ENCODE data around the gene GPC5. TPM values are rescaled to one million over a fixed set of nuclear protein-coding genes. Genes with fewer than 3 reads are reported as not detected.

GPC5 gene
- total and polyA plus RNA-seq, 4 donors, result 0.51 to 22.4 (median 2.0) TPM

GRCh38 chr13:92221916-92222315 lies 823.5 kb downstream of the GPC5 start (continued):
- TF ChIP-seq REST (IDR thresholded peaks at IDR 0.05), result no peak
- no peak for TF ChIP-seq EGR1 (IDR thresholded peaks at IDR 0.05; ENCODE audit: low read depth in 2 of 2)
- TF ChIP-seq SP1 (IDR thresholded peaks at IDR 0.05), result no peak

GRCh38 chr13:92224052-92224821 lies 825.8 kb downstream of the GPC5 start:
- Histone ChIP-seq H3K4me1 (ENCODE audit: control insufficient read depth in 4 of 4, insufficient read depth in 4 of 4, low read length in 3 of 4) (no peaks in the 10 kb centered on the region), H3K9me3 (ENCODE audit: control insufficient read depth in 4 of 4, low read length in 3 of 4) (peaks cover 0 to 1% (median 0%) of the 10 kb centered on the region in 4 donors), H3K27ac (ENCODE audit: low read depth in 1 of 2, low read length in 2 of 2) (no peak overlapping the region), H3K4me3 (ENCODE audit: low read depth in 1 of 3, low read length in 3 of 3) (no peak overlapping the region), H3K36me3 (ENCODE audit: control insufficient read depth in 4 of 4, insufficient read depth in 3 of 4, low read depth in 1 of 4, low read length in 3 of 4) (no peaks in the 10 kb centered on the region), H3K27me3 (ENCODE audit: control insufficient read depth in 4 of 4, insufficient read depth in 4 of 4, low read length in 3 of 4) (no peaks in the 10 kb centered on the region), H3K9ac (ENCODE audit: low read depth in 1 of 2, low read length in 2 of 2) (no peak overlapping the region)
- no peak for DNase-seq (ENCODE audit: low spot score)
- WGBS, result 65% methylated on average over 5 of the region's 5 CpGs
- no peak for TF ChIP-seq TAF1 (conservative IDR thresholded peaks at IDR 0.05)
- TF ChIP-seq ZBTB33 (IDR thresholded peaks at IDR 0.05), result no peak
- no peak for TF ChIP-seq YY1 (IDR thresholded peaks at IDR 0.05)
- no peak for TF ChIP-seq RXRA (IDR thresholded peaks at IDR 0.05)
- TF ChIP-seq FOXA2 (IDR thresholded peaks at IDR 0.05), result no peak
- TF ChIP-seq MAX (IDR thresholded peaks at IDR 0.05), result no peak
- TF ChIP-seq NR2F2 (IDR thresholded peaks at IDR 0.05), result no peak

- H3K9ac ChIP-seq (ENCODE audit: low read depth in 1 of 2, low read length in 2 of 2), result no peak overlapping the region
- H3K9me3 ChIP-seq (ENCODE audit: control insufficient read depth in 4 of 4, low read length in 3 of 4), result peaks cover 0 to 1% (median 0%) of the 10 kb centered on the region in 4 donors
- no peaks in the 10 kb centered on the region for H3K4me1 ChIP-seq (ENCODE audit: control insufficient read depth in 4 of 4, insufficient read depth in 4 of 4, low read length in 3 of 4)
- H3K36me3 ChIP-seq (ENCODE audit: control insufficient read depth in 4 of 4, insufficient read depth in 3 of 4, low read depth in 1 of 4, low read length in 3 of 4), result no peaks in the 10 kb centered on the region
- DNase-seq (ENCODE audit: low spot score), result no peak
- H3K27ac ChIP-seq (ENCODE audit: low read depth in 1 of 2, low read length in 2 of 2), result no peak overlapping the region
- H3K27me3 ChIP-seq (ENCODE audit: control insufficient read depth in 4 of 4, insufficient read depth in 4 of 4, low read length in 3 of 4), result no peaks in the 10 kb centered on the region
- H3K4me3 ChIP-seq (ENCODE audit: low read depth in 1 of 3, low read length in 3 of 3), result no peak overlapping the region
- TF ChIP-seq SP1 (IDR thresholded peaks at IDR 0.05), result no peak
- TF ChIP-seq RXRA (IDR thresholded peaks at IDR 0.05), result no peak
- TF ChIP-seq EGR1 (IDR thresholded peaks at IDR 0.05; ENCODE audit: low read depth in 2 of 2), result no peak
- TF ChIP-seq NR2F2 (IDR thresholded peaks at IDR 0.05), result no peak
- no peak for TF ChIP-seq YY1 (IDR thresholded peaks at IDR 0.05)
- TF ChIP-seq REST (IDR thresholded peaks at IDR 0.05), result no peak
- no peak for TF ChIP-seq FOXA2 (IDR thresholded peaks at IDR 0.05)
- TF ChIP-seq HNF4G (IDR thresholded peaks at IDR 0.05), result no peak
- TF ChIP-seq CTCF (IDR thresholded peaks at IDR 0.05; ENCODE audit: low read depth, low read length, missing input control), result no peak
- no peak for TF ChIP-seq ZBTB33 (IDR thresholded peaks at IDR 0.05)
- TF ChIP-seq TAF1 (conservative IDR thresholded peaks at IDR 0.05), result no peak
- no peak for TF ChIP-seq FOXA1 (IDR thresholded peaks at IDR 0.05)
- TF ChIP-seq JUND (IDR thresholded peaks at IDR 0.05), result no peak
- TF ChIP-seq GABPA (IDR thresholded peaks at IDR 0.05 in 1 of 2, conservative IDR thresholded peaks at IDR 0.05 in 1 of 2), result no peak
Observed at GRCh38 chr13:92224825-92225224, 826.4 kb downstream of the GPC5 start.
